HG03469 (cell line): ENCODE measurements around the gene KIF5A.

ENCODE experiments used
- ATAC-seq: cut with Tn5 transposase; IDR thresholded peaks from one replicate; pipeline ENCODE4 v1.9.1; 2021; ENCODE audit warnings: mild to moderate bottlenecking, moderate library complexity, moderate number of reproducible peaks; ENCODE audit not compliant: unreplicated experiment

The KIF5A gene

GRCh38 chr12:57534991-57535543 lies 14.8 kb upstream of the KIF5A start:
- ATAC-seq: no peak

GRCh38 chr12:57535764-57536596 lies 13.9 kb upstream of the KIF5A start:
- no peak for ATAC-seq

GRCh38 chr12:57536597-57536942 lies 13.3 kb upstream of the KIF5A start:
- no peak for ATAC-seq

- ATAC-seq: no peak
These were observed 10.6 kb upstream of the KIF5A start for GRCh38 chr12:57539134-57539768.

GRCh38 chr12:57541001-57541400 lies 8.8 kb upstream of the KIF5A start:
- ATAC-seq: no peak

- no peak for ATAC-seq
These were observed 8.1 kb upstream of the KIF5A start for GRCh38 chr12:57541717-57542116.

- ATAC-seq: no peak
These were observed 6.3 kb upstream of the KIF5A start for GRCh38 chr12:57543581-57543980.

- no peak for ATAC-seq
These were observed 3.9 kb upstream of the KIF5A start for GRCh38 chr12:57545809-57546437.

GRCh38 chr12:57546438-57547287 lies 3.2 kb upstream of the KIF5A start, which contains the start of gene DCTN2:
DCTN2 (minus strand) TSS chr12:57547192; CDS start chr12:57547063, 129 bp downstream.
- peak; percentile 96 for ATAC-seq

- ATAC-seq: no peak
These were observed 2.4 kb upstream of the KIF5A start for GRCh38 chr12:57547288-57548012.

- ATAC-seq: no peak
These were observed 1.9 kb upstream of the KIF5A start for GRCh38 chr12:57548013-57548315.

- ATAC-seq: no peak
These were observed 1.4 kb upstream of the KIF5A start for GRCh38 chr12:57548488-57548887.

- ATAC-seq: no peak
These were observed 488 bp upstream of the KIF5A start for GRCh38 chr12:57549203-57549908.

GRCh38 chr12:57550641-57551549 lies 1.1 kb downstream of the KIF5A start:
- no peak for ATAC-seq

- ATAC-seq: no peak
These were observed 1.9 kb downstream of the KIF5A start for GRCh38 chr12:57551637-57552305.

- ATAC-seq: no peak
These were observed 2.4 kb downstream of the KIF5A start for GRCh38 chr12:57552306-57552651.

GRCh38 chr12:57552835-57553313 lies 3.0 kb downstream of the KIF5A start:
- no peak for ATAC-seq
